Measurements from ENCODE around the gene ADIPOR2. TPM values are rescaled to one million over a fixed set of nuclear protein-coding genes. Genes with fewer than 3 reads are reported as not detected.

ADIPOR2 gene
- polyA plus RNA-seq, 2 of the 4 experiments (the other 2 are of a cell fraction) = 60.4 to 65.4 TPM

- CTCF ChIA-PET = interaction anchor here (1.0 to 17.7 kb wide), 7 partner anchors 9 to 529 kb away, joined by 3 to 483 read pairs (median 9); partner anchors contain the start of gene WNT5B
Measured at GRCh38 chr12:1646569-1647284, 44.1 kb upstream of the ADIPOR2 start.

DNA sequence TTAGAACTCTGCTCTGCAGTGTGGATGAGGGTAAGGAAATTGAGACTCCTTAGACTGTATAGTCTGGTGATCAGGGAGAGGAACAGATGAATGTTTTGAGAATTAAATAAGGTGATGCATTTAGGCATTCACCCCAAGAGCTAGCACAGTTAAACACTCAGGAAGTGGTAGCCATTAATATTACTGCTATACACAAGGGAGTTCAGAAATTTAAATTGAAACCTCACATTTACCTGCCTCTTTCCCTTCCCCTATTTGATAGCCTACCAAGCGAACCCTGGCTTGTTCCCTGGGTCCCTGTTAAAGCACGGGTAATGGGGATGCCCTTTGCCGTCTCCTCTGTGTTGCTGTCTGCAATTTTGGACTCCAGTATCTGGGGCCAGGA is 43.6 kb upstream of the ADIPOR2 start:
- ChIA-PET CTCF (interaction anchor here (0.9 to 17.7 kb wide), 4 partner anchors 15 to 529 kb away, joined by 3 to 483 read pairs (median 100); partner anchors contain the start of gene WNT5B), POLR2A (no interaction called here)
- Histone ChIP-seq H3K9me3 (no peaks in the 10 kb centered on the region), H3K4me1 (no peaks in the 10 kb centered on the region), H3K27ac (no peak overlapping the region), H3K4me3 (no peak overlapping the region), H3K4me2 (no peak overlapping the region)
- WGBS (ENCODE audit: missing lambda C conversion rate) = 68% methylated on average over 3 of the region's 3 CpGs
- FAIRE-seq (no peak), ATAC-seq (no peak), DNase-seq (ENCODE audit: low read depth in 1 of 2, low spot score in 1 of 2) (no peak)
- TF ChIP-seq BHLHE40 (IDR thresholded peaks at IDR 0.05; ENCODE audit: low read depth, low read length) (no peak), FOXS1 (CRISPR knock-in tag; IDR thresholded peaks at IDR 0.05) (no peak), FOSL2 (IDR thresholded peaks at IDR 0.05) (no peak), FOSL2 (CRISPR knock-in tag; IDR thresholded peaks at IDR 0.05) (no peak)

More at GRCh38 chr12:1646569-1647284, 44.1 kb upstream of the ADIPOR2 start:
- TF ChIP-seq MYC (IDR thresholded peaks at IDR 0.05; ENCODE audit: borderline replicate concordance, low read length) = no peak
- TF ChIP-seq FOXS1 (CRISPR knock-in tag; IDR thresholded peaks at IDR 0.05) = no peak
- TF ChIP-seq ZNF302 (CRISPR knock-in tag; IDR thresholded peaks at IDR 0.05) = no peak
- TF ChIP-seq HOXA7 (CRISPR knock-in tag; IDR thresholded peaks at IDR 0.05) = no peak
- no peak for TF ChIP-seq E2F6 (IDR thresholded peaks at IDR 0.05; ENCODE audit: borderline replicate concordance, low read depth)
- TF ChIP-seq RNF2 (IDR thresholded peaks at IDR 0.05; ENCODE audit: borderline replicate concordance, low read depth) = no peak
- no peak for TF ChIP-seq CBX2 (IDR thresholded peaks at IDR 0.05; ENCODE audit: borderline replicate concordance, low read depth)
- TF ChIP-seq FOSB (CRISPR knock-in tag; IDR thresholded peaks at IDR 0.05) = no peak
- TF ChIP-seq CTCF (IDR thresholded peaks at IDR 0.05) = no peak
- TF ChIP-seq, protein P1, sequence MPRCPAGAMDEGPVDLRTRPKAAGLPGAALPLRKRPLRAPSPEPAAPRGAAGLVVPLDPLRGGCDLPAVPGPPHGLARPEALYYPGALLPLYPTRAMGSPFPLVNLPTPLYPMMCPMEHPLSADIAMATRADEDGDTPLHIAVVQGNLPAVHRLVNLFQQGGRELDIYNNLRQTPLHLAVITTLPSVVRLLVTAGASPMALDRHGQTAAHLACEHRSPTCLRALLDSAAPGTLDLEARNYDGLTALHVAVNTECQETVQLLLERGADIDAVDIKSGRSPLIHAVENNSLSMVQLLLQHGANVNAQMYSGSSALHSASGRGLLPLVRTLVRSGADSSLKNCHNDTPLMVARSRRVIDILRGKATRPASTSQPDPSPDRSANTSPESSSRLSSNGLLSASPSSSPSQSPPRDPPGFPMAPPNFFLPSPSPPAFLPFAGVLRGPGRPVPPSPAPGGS (IDR thresholded peaks at IDR 0.05) = no peak
- no peak for TF ChIP-seq RARB (CRISPR knock-in tag; IDR thresholded peaks at IDR 0.05)
- TF ChIP-seq FOSL2 (IDR thresholded peaks at IDR 0.05) = no peak
- no peak for TF ChIP-seq FOSL2 (CRISPR knock-in tag; IDR thresholded peaks at IDR 0.05)
- no peak for TF ChIP-seq POLR2AphosphoS2 (conservative IDR thresholded peaks at IDR 0.05; ENCODE audit: low read length)
- no peak overlapping the region for H3K4me2 ChIP-seq
- FAIRE-seq (no peak), DNase-seq (ENCODE audit: low read depth in 1 of 2, low spot score in 1 of 2) (no peak), ATAC-seq (no peak)
- no peak overlapping the region for H3K27ac ChIP-seq
- POLR2A ChIA-PET = no interaction called here
- no peaks in the 10 kb centered on the region for H3K9me3 ChIP-seq
- 73% methylated on average over 20 of the region's 21 CpGs for WGBS (ENCODE audit: missing lambda C conversion rate)
- no peak overlapping the region for H3K4me3 ChIP-seq
- no peaks in the 10 kb centered on the region for H3K4me1 ChIP-seq

- FAIRE-seq (no peak), DNase-seq (ENCODE audit: low read depth in 1 of 2, low spot score in 1 of 2) (no peak), ATAC-seq (no peak)
- no peak overlapping the region for H3K27ac ChIP-seq
- no peak overlapping the region for H3K4me2 ChIP-seq
- whole genome bisulfite sequencing (ENCODE audit: missing lambda C conversion rate) = 16% methylated on average over 5 of the region's 5 CpGs
- no peaks in the 10 kb centered on the region for H3K4me1 ChIP-seq
- CTCF ChIA-PET = interaction anchor here (0.7 to 17.7 kb wide), 6 partner anchors 10 to 290 kb away, joined by 4 to 483 read pairs (median 44); partner anchors contain the start of gene WNT5B
- H3K4me3 ChIP-seq = no peak overlapping the region
- no peaks in the 10 kb centered on the region for H3K9me3 ChIP-seq
- POLR2A ChIA-PET = no interaction called here
- TF ChIP-seq PBX3 (IDR thresholded peaks at IDR 0.05) = no peak
- TF ChIP-seq CTCF (IDR thresholded peaks at IDR 0.05) = no peak
- no peak for TF ChIP-seq ELK1 (IDR thresholded peaks at IDR 0.05; ENCODE audit: low read depth, low read length)
- TF ChIP-seq HOXB5 (CRISPR knock-in tag; IDR thresholded peaks at IDR 0.05) = no peak
- TF ChIP-seq ZNF302 (CRISPR knock-in tag; IDR thresholded peaks at IDR 0.05) = no peak
- TF ChIP-seq, protein P2, sequence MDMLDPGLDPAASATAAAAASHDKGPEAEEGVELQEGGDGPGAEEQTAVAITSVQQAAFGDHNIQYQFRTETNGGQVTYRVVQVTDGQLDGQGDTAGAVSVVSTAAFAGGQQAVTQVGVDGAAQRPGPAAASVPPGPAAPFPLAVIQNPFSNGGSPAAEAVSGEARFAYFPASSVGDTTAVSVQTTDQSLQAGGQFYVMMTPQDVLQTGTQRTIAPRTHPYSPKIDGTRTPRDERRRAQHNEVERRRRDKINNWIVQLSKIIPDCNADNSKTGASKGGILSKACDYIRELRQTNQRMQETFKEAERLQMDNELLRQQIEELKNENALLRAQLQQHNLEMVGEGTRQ (IDR thresholded peaks at IDR 0.05) = no peak
- no peak for TF ChIP-seq EP300 (IDR thresholded peaks at IDR 0.05)
- TF ChIP-seq RNF2 (IDR thresholded peaks at IDR 0.05; ENCODE audit: borderline replicate concordance, low read depth) = no peak
- TF ChIP-seq FOSL2 (IDR thresholded peaks at IDR 0.05) = no peak
- TF ChIP-seq FOSL2 (CRISPR knock-in tag; IDR thresholded peaks at IDR 0.05) = no peak
- no peak for TF ChIP-seq CBX8 (IDR thresholded peaks at IDR 0.05)
Measured at GRCh38 chr12:1650260-1650977, 40.5 kb upstream of the ADIPOR2 start.
